ENCODE results near the gene PHRF1. TPM values are rescaled to one million over a fixed set of nuclear protein-coding genes. Genes with fewer than 3 reads are reported as not detected.

Gene PHRF1
- total and polyA plus RNA-seq, 12 donors = 8.7 to 62.3 (median 26.1) TPM

DNA sequence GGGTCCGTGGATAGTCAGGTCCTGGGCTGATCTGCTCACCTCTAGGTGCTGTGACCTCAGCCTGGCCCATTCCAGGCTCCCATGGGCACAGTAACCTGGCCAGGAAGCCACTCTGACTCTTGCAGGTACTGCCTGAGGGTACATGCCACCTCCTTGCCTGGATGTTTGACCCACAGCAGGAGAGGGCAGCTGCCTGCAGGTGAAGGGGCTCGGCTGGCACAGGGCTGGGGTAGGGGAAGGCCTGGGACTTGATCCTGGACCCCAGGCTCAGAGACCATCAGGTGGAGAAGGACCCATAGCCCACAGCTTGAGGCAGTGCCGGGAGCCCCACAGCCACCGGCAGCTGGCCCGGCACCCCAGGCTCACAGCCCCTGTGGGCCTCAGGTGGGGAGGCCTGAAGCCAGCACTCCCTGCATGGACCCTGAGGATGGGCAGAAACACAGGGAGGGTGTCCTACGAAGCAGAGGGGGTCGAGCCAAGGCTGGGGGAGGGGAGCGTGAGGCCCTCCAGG, 36.2 kb upstream of the PHRF1 start:
- intact Hi-C loops (cut with DNase I) = no loop called here
- no peak overlapping the region for H3K4me3 ChIP-seq
- H3K27me3 ChIP-seq = no peaks in the 10 kb centered on the region
- peak in 1 of 7 donors; percentile 16 for DNase-seq
- WGBS, 4 donors = 80 to 92% (median 90%) methylated on average over 1 to 8 of the region's 8 CpGs
- TF ChIP-seq POLR2A (IDR thresholded peaks at IDR 0.05) = no peak
- TF ChIP-seq, protein P1, sequence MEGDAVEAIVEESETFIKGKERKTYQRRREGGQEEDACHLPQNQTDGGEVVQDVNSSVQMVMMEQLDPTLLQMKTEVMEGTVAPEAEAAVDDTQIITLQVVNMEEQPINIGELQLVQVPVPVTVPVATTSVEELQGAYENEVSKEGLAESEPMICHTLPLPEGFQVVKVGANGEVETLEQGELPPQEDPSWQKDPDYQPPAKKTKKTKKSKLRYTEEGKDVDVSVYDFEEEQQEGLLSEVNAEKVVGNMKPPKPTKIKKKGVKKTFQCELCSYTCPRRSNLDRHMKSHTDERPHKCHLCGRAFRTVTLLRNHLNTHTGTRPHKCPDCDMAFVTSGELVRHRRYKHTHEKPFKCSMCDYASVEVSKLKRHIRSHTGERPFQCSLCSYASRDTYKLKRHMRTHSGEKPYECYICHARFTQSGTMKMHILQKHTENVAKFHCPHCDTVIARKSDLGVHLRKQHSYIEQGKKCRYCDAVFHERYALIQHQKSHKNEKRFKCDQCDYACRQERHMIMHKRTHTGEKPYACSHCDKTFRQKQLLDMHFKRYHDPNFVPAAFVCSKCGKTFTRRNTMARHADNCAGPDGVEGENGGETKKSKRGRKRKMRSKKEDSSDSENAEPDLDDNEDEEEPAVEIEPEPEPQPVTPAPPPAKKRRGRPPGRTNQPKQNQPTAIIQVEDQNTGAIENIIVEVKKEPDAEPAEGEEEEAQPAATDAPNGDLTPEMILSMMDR (IDR thresholded peaks at IDR 0.05) = no peak
- peaks cover 9 to 18% of the 10 kb centered on the region in 2 donors for H3K4me1 ChIP-seq (replicated peaks in 1 of 2)
- no peak overlapping the region for H3K27ac ChIP-seq
- H3K9me3 ChIP-seq (replicated peaks in 1 of 3) = no peaks in the 10 kb centered on the region
- no peaks in the 10 kb centered on the region for H3K36me3 ChIP-seq (replicated peaks in 1 of 2)

DNA sequence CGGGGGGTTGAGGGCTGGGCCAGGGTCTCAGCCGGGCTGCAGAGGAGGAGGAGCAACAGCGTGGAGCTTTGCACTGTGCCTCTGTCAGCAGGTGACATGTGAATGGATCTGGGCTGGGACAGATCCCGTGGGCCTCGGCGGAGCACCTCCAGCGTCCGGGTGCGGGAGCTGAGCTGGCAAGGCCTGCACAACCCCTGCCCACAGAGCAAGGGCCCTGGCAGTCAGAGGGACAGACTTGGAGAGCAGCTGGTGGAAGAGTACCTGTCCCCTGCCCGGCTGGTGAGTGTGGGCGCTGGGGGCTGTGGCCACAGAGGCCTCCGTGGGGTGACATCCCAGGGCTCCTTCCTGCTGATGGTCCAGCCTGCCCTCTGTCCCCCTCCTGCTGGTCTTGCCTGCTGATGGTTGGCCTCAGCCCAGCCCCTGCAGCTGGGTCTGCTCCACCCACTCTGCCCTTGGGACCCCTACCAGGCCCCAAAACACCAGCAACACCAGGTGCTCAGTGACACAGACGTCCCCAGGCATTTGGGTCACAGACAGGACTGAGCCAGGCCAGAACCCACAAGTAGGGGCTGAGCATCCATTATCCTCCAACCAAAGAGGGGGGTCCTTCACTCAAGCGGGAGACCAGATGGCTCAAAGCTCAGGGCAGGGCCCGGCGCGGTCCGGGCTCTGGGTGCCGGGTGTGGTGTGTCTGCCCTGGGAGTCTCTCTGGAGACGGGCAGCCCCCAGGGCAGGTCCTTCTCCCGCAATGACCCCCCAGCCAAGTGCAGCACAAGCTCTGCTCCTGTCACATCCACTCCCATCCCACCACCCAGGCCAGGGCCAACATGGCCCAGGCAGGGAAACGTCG, 35.5 kb upstream of the PHRF1 start:
- Histone ChIP-seq H3K9me3 (replicated peaks in 1 of 3) (no peaks in the 10 kb centered on the region), H3K36me3 (replicated peaks in 1 of 2) (no peaks in the 10 kb centered on the region), H3K4me1 (replicated peaks in 1 of 2) (peaks cover 8 to 18% of the 10 kb centered on the region in 2 donors), H3K27ac (no peak overlapping the region), H3K4me3 (no peak overlapping the region), H3K27me3 (no peaks in the 10 kb centered on the region)
- TF ChIP-seq, protein P1 (IDR thresholded peaks at IDR 0.05) = no peak
- no peak for TF ChIP-seq POLR2A (IDR thresholded peaks at IDR 0.05)
- 88 to 93% (median 90%) methylated on average over 13 to 23 of the region's 23 CpGs for WGBS, 4 donors
- intact Hi-C loops (cut with DNase I) = no loop called here
- peak in 1 of 7 donors; percentile 15 for DNase-seq

DNA sequence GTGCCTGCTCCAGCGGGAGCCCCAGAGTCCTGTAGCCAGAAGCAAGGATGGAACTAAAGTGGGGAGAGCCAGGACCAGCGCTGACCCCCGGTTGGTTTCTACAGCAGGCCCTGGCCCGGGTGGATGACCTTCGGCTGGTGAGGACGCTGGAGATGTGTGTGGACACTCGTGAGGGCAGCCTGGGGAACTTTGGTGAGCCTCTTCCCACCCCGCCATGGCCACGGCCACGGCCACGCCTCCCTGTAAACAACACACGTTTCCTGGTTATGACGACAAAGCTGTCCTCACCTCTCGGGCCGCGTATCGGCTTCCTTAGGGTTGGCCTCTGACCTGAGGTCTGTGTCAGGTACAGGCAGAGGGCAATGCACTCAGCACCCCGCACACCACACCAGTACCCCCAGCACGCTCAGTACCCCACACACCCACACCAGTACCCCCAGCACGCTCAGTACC, 34.8 kb upstream of the PHRF1 start:
- no peaks in the 10 kb centered on the region for H3K36me3 ChIP-seq (replicated peaks in 1 of 2)
- TF ChIP-seq POLR2A (IDR thresholded peaks at IDR 0.05) = no peak
- TF ChIP-seq, protein P1 (IDR thresholded peaks at IDR 0.05) = no peak
- 89 to 91% (median 90%) methylated on average over 17 to 20 of the region's 20 CpGs for WGBS, 4 donors
- intact Hi-C loops (cut with DNase I) = no loop called here
- H3K9me3 ChIP-seq (replicated peaks in 1 of 3) = no peaks in the 10 kb centered on the region
- H3K4me1 ChIP-seq (replicated peaks in 1 of 2) = peaks cover 4 to 14% of the 10 kb centered on the region in 2 donors
- H3K27ac ChIP-seq = no peak overlapping the region
- H3K4me3 ChIP-seq = no peak overlapping the region
- peak in 1 of 7 donors; percentile 18 for DNase-seq
- H3K27me3 ChIP-seq = no peaks in the 10 kb centered on the region

DNA sequence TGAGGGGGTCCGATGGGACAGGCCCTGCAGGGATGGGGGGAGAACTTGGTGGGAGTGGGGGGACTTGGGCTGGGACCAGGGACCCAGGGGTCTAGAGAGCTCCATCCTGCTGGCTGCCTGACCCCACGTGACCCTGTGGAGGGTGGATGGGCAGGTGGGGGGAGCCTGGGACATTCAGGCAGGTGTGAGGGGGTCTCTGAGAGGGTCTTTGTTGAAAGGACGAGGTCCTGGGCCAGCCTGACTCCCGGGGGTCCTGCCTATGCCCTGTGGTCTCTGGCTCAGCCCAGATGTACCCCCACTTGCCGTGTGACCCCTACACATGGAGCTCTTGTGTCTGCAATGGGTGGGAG, 31.5 kb upstream of the PHRF1 start:
- Histone ChIP-seq H3K4me1 (replicated peaks in 1 of 2) (no peaks in the 10 kb centered on the region), H3K9me3 (replicated peaks in 1 of 3) (no peaks in the 10 kb centered on the region), H3K4me3 (no peak overlapping the region), H3K27me3 (no peaks in the 10 kb centered on the region), H3K36me3 (replicated peaks in 1 of 2) (no peaks in the 10 kb centered on the region), H3K27ac (no peak overlapping the region)
- WGBS, 4 donors = 46 to 100% (median 67%) methylated on average over 1 to 5 of the region's 5 CpGs
- no peak for DNase-seq
- intact Hi-C loops (cut with DNase I) = no loop called here
- no peak for TF ChIP-seq POLR2A (IDR thresholded peaks at IDR 0.05)
- TF ChIP-seq, protein P1 (IDR thresholded peaks at IDR 0.05) = no peak

All from adrenal gland (tissue), 12 donors.